Heart left ventricle (tissue), 13 donors: ENCODE results near the gene SLC7A11.

Source experiments
- POLR2A ChIP-seq, 2 donors: fragments of 450-650 bp; IDR thresholded peaks; one replicate each; pipeline ENCODE4 v1.6.1; 2017; ENCODE audit warnings: antibody characterized with exemption in 2 of 2, mild to moderate bottlenecking in 2 of 2, moderate library complexity in 2 of 2
- TF ChIP-seq, protein P1 (sequence below), 12 donors: fragments of 200-600 bp; sonication (generic) in 4 of 12; IDR thresholded peaks; one replicate each; pipeline versions ENCODE4 v1.5.0 to v1.8.0; 2018 to 2022; ENCODE audit warnings: antibody characterized with exemption in 12 of 12, mild to moderate bottlenecking in 5 of 12
- donor health status: ischemic (EF 13 %, LVEDD 7.1; RV severe dilation, severe dysfunction).
- donor health status: DM: no; HTN: yes; CAD: no.
- donor health status: DM: no; HTN: no; CAD: no.
- donor health status: ischemic (EF 25% LVEDD 6.9; RV normal size, moderate dysfunction).
- donor health status: ischemic (EF 25% LVEDD 5.7; RV mildly dilated, moderate dysfunction).
- donor health status: ischemic (EF 35%, LVEDD 5.7; RV mildly dilated, moderate dysfunction).
- donor health status: nonischemic (EF 11% LVEDD 7.7; RV severe dilation, severe dysfunction).
- donor health status: DM: yes; HTN: yes; CAD: no.
- donor health status: PGD.
- donor health status: ischemic (EF 29% LVEDD 5.4; RV normal size, mild dysfunction).
- donor health status: nonischemic (EF 23%, LVEDD 6.1; RV moderate dilation, normal function).

DNA sequence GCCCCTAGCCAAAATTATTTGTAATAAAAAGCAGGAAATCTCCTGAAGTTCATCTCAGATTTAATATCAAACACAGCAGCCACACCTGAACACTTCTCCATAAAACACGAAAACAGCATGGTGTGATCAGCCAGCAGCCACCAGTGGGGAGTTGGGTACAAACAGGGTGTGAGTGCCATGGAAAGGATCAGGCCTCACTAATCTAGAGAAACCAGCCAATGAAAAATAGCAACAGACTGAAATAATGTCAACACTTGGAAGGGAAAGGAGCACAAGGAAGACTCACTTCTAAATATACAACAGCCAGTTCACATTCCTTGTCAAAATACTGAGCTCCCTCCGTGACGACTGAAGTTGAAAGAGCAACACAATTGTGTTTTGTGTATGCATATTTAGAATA lies 46.0 kb downstream of the SLC7A11 start:
- TF ChIP-seq, protein P1, sequence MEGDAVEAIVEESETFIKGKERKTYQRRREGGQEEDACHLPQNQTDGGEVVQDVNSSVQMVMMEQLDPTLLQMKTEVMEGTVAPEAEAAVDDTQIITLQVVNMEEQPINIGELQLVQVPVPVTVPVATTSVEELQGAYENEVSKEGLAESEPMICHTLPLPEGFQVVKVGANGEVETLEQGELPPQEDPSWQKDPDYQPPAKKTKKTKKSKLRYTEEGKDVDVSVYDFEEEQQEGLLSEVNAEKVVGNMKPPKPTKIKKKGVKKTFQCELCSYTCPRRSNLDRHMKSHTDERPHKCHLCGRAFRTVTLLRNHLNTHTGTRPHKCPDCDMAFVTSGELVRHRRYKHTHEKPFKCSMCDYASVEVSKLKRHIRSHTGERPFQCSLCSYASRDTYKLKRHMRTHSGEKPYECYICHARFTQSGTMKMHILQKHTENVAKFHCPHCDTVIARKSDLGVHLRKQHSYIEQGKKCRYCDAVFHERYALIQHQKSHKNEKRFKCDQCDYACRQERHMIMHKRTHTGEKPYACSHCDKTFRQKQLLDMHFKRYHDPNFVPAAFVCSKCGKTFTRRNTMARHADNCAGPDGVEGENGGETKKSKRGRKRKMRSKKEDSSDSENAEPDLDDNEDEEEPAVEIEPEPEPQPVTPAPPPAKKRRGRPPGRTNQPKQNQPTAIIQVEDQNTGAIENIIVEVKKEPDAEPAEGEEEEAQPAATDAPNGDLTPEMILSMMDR (IDR thresholded peaks at IDR 0.05): no peak
- TF ChIP-seq POLR2A (IDR thresholded peaks at IDR 0.05): no peak
